NCI-H2081 (cell line): ENCODE data around the gene GJA1.

Experiments
- DNase-seq, 2 experiments: peaks; one replicate each; lab custom pipeline; 2025; lab: John Stamatoyannopoulos, UW

GJA1 gene

GRCh38 chr6:121485359-121485811 lies 49.9 kb downstream of the GJA1 start:
- DNase-seq: no peak

DNA sequence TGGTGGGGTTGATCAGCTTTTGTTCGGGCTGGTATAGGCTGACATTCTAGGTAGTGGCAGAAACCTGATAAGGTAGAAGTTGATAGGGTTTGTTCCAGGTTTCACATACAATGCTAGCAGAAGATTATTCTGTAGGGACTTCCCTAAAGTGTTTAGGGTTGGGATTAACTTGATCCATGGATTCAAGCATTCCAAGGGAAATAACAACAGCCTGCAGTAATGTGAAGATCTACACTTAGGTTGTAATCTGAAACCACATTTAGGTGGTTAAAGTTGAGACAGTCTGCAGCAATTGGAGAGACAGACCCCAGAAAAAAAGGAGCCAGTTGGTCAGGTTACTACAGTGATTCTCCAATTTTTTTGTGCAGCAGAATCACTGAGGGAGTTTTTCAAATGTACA lies 56.1 kb downstream of the GJA1 start:
- DNase-seq: no peak

GRCh38 chr6:121492536-121492935 lies 57.1 kb downstream of the GJA1 start:
- DNase-seq: no peak

DNA sequence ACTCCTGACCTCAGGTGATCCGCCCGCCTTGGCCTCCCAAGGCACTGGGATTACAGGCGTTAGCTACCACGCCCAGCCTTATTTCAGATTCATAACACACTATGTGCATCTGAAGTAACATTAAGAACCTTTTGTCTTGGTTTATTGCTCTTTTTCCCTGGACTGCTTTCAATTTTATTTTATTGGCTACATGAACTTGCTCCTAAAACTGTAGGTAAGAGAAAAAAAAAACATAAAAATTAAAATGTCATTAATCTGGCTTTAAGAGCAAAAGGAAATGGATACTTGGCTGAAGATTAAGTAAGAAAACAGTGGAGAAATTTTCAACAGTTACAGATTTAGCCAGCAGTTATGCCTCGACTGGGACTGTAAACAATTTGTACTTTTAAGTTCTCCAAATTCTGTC lies 62.5 kb downstream of the GJA1 start:
- DNase-seq: no peak

DNA sequence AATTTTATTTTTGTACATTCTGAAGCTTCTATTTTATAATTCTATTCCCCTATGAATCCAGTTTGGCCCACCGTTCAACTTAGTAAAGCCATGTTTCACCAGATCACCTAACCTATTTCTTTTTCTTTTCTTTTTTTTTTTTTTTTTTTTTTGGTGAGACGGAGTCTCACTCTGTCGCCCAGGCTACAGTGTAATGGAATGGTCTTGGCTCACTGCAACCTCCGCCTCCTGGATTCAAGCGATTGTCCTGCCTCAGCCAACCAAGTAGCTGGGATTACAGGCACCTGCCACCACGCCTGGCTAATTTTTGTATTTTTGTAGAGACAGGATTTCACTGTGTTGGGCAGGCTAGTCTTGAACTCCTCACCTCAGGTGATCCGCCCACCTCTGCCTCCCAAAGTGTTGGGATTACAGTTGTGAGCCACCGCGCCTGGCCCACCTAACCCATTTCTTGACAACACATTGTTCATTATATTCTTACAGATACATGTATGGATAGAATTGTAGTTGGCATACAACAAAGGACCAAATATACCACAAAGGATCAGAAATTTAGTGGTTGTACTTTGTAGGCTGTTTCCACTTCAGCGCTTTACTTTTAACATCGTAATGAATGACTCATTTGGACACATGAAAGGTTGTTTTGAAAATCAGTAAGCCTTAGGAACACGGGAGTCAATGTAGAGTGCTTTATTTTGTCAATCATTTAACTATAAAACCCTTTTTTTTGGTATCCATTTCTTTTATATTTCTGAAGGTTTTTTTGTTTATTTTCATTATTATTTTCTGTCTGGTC lies 63.2 kb downstream of the GJA1 start:
- no peak for DNase-seq
